HL-60 (cell line): Measurements from ENCODE around the gene SCLY.

Experiments used
- POLR2AphosphoS5 ChIP-seq: IDR thresholded peaks from 2 replicates; pipeline ENCODE4 v1.6.1; 2012; ENCODE audit warnings: low read depth
- TF ChIP-seq, protein P1 (sequence below): IDR thresholded peaks from one replicate; pipeline ENCODE4 v1.5.1; 2011; ENCODE audit warnings: low read length, control low read depth, inconsistent platforms; ENCODE audit not compliant: insufficient read depth

DNA sequence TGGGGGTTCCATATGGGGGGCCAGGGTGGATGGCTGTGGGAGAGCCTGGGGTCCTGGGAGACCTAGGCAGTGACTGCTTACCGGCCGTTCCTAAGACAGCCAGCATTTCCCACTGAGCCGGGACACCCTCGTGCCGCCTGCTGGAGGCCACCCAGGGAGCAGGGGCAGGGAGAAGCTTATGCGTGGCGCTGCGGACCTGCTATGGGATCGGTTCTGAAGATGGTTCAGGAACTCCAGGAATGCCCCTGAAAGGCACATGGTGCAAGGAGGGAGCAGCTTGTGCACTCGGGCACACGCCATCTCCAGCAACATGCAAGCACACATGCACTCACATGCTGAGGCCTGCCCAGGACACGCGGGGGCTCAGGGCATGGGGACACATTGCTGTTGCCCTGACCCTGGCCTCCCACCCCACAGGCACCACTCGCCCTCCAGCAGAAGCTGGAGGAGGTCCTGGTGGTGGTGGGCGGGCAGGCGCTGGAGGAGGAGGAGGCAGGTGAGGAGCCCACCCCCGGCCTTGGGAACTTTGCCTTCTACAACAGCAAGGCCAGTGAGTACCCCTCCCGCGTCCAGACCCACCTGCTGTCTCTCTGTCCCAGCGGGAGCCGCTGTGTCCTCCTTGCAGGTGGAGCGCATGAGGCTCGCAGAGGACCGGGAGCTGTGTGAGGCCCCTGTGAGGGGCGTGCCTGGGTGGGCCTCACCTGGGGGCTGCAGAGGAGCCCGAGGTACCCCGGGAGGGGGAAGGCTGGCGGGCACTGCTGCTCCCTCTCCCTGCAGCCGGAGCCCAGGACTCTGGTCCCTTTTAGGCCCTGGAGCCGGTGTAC is 81.8 kb downstream of the SCLY start:
- TF ChIP-seq, protein P1, sequence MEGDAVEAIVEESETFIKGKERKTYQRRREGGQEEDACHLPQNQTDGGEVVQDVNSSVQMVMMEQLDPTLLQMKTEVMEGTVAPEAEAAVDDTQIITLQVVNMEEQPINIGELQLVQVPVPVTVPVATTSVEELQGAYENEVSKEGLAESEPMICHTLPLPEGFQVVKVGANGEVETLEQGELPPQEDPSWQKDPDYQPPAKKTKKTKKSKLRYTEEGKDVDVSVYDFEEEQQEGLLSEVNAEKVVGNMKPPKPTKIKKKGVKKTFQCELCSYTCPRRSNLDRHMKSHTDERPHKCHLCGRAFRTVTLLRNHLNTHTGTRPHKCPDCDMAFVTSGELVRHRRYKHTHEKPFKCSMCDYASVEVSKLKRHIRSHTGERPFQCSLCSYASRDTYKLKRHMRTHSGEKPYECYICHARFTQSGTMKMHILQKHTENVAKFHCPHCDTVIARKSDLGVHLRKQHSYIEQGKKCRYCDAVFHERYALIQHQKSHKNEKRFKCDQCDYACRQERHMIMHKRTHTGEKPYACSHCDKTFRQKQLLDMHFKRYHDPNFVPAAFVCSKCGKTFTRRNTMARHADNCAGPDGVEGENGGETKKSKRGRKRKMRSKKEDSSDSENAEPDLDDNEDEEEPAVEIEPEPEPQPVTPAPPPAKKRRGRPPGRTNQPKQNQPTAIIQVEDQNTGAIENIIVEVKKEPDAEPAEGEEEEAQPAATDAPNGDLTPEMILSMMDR, result no peak
- no peak for TF ChIP-seq POLR2AphosphoS5
